NCI-H2227 (cell line): ENCODE data around the gene B4GALT7.
"Not testable (repeated sequence)": the region's sequence is repeated elsewhere in the genome, so short reads cannot be mapped to it uniquely, and the experiment has no call there.

Experiments used
- DNase-seq: peaks from one replicate; lab custom pipeline; 2025; ENCODE audit not compliant: unreplicated experiment; lab: John Stamatoyannopoulos, UW

Gene B4GALT7

GRCh38 chr5:177608243-177609075 is 8.5 kb downstream of the B4GALT7 start:
- no peak for DNase-seq

- no peak for DNase-seq
Observed at GRCh38 chr5:177609076-177610059, 9.4 kb downstream of the B4GALT7 start.

- DNase-seq, result no peak
Observed at GRCh38 chr5:177610131-177610769, 10.3 kb downstream of the B4GALT7 start.

DNA sequence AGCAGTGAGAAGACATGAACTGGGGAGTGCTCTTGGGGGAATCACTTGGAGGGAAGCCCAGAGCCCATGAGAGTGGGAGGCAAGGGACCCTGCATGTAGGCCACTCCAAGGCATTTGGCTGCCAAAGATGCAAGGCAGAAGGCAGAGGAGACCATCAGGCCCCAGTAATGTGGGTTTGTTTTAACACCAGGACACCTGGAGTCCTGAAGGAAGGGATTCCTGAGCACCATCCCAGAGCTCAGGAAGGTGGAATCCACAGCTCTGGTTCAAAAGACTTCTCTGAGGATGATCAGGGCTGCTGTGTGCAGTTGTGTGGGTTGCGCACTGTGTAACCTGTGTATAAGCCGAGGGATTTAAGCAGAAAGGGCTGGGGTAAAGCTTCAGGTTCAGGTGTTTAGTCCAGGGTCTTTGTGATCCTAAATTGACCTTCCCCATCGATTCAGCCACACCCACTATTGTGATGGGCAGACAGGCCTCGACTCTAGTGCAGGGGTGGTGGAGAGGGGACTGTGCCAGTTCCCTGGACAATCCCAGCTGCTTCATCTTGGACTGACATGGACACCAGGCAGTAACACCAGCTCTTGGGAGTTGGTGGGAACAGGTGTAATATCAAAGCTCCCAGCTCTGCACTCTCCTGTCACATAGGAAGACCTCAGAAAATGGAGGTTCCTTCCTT is 11.0 kb downstream of the B4GALT7 start:
- DNase-seq, result no peak

GRCh38 chr5:177611446-177612214 is 11.7 kb downstream of the B4GALT7 start:
- no peak for DNase-seq

GRCh38 chr5:177612215-177612673 is 12.3 kb downstream of the B4GALT7 start:
- DNase-seq, result no peak

GRCh38 chr5:177620560-177620959 is 20.6 kb downstream of the B4GALT7 start:
- DNase-seq, result no peak

- not testable (repeated sequence) for DNase-seq
Observed at GRCh38 chr5:177624172-177624571, 24.2 kb downstream of the B4GALT7 start.

DNA sequence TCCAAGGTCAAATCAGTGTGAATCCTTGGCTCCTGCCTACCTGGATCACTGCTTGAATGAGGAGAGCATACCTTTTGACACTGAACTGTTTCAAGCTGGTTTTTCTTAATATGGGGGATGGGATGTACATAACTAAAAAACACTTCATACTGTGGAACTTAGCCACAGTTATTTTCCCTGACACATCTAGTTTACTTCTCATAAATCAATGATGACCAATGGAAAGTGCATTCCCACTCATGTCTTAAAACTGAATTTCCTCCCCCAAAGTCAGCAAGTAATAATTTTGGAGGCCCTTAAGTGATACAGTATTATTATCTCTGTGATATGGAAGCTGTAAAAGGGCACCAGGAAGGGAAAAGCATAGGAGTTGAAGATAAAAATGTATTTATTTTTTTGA is 30.3 kb downstream of the B4GALT7 start:
- not testable (repeated sequence) for DNase-seq

DNA sequence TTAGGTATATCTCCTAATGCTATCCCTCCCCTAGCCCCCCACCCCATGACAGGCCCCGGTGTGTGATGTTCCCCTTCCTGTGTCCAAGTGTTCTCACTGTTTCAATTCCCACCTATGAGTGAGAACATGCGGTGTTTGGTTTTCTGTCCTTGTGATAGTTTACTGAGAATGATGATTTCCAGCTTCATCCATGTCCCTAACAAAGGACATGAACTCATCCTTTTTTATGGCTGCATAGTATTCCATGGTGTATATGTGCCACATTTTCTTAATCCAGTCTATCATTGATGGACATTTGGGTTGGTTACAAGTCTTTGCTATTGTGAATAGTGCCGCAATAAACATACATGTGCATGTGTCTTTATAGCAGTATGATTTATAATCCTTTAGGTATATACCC is 35.0 kb downstream of the B4GALT7 start:
- not testable (repeated sequence) for DNase-seq

- not testable (repeated sequence) for DNase-seq
Observed at GRCh38 chr5:177645462-177645861, 45.5 kb downstream of the B4GALT7 start.

DNA sequence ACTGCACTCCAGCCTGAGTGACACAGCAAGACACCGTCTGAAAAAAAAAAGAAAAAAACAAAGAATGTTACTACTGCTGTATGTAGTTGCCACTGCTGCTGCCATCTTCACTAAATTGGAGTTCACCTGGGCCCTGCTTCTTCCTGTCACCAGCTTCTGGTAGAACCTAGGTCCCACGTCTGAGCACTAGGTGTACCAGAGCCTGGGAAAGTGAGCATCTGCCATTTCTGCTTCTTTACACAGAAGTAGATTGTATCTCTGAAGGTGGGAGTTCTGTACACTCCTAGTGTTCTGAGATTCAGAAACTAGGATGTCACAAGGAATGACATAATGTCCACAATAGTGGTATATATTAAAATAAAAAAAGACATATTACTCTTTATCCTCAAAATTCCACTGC is 51.3 kb downstream of the B4GALT7 start:
- not testable (repeated sequence) for DNase-seq

DNA sequence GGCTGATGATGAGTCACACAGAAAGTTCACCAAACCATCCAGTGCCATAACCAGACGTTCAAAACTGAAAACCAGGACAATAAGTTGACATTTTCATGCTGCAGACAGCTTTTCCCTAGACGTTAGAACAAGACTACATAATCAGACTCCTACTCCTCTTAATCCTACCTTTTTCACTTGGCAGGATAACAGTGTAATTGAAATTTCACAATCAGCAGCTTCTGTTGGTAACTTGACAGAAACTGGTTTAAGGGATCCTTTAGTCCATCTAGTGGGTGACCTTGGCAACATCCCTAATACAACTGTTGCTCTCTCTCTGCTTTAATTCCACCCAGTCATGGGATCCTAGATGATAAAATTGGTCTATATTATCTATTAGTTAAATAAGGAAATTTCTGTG is 57.9 kb downstream of the B4GALT7 start:
- DNase-seq, result not testable (repeated sequence)

DNA sequence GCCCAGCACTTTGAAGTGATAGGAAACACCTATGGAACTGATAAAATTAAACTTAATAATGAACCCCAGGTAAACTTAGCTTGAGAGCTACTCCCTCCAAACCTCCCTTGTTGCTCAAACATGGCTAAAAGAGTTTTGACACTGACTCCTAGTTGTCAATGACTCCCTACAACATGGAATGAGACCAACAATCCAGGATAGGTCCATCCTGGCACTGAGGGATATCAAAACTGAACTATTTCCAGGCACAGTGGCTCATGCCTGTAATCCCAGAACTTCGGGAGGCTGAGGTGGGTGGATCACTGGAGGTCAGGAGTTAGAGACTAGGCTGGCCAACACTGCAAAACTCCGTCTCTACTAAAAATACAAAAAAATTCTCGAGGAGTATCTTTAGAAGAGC is 58.6 kb downstream of the B4GALT7 start:
- not testable (repeated sequence) for DNase-seq
